CD14-positive monocyte (primary cell): ENCODE data around the gene TRA2B. TPM values are rescaled to one million over a fixed set of nuclear protein-coding genes. Genes with fewer than 3 reads are reported as not detected.

Source experiments
- DNase-seq, 3 donors: peaks; one replicate each; pipeline ENCODE4 v3.0.0-alpha.2; 2011 to 2022
- H2AFZ ChIP-seq: 2 replicates; pipeline ENCODE4 v1.6.0; 2012; ENCODE audit warnings: mild to moderate bottlenecking, low read depth, low read length, inconsistent platforms; ENCODE audit not compliant: insufficient read depth, poor library complexity, severe bottlenecking
- H3K27ac ChIP-seq, 2 donors: 1 replicate in 1 of 2; 2 replicates in 1 of 2; pipeline ENCODE4 v1.5.1; 2012 to 2013; ENCODE audit warnings: low read length in 2 of 2, control low read depth in 1 of 2, inconsistent platforms in 1 of 2, low read depth in 1 of 2, mild to moderate bottlenecking in 1 of 2
- H3K27me3 ChIP-seq, 2 donors: one replicate each; pipeline versions ENCODE4 v1.6.0 to v1.6.1; 2011 to 2013; ENCODE audit warnings: low read length in 2 of 2; ENCODE audit not compliant: control insufficient read depth in 2 of 2, insufficient read depth in 2 of 2
- H3K36me3 ChIP-seq, 2 donors: replicated peaks in 1 of 2; 1 replicate in 1 of 2; 2 replicates in 1 of 2; pipeline versions ENCODE4 v1.5.1 to v1.6.1; 2012 to 2013; ENCODE audit warnings: low read length in 2 of 2, control low read depth in 1 of 2, inconsistent platforms in 1 of 2, mild to moderate bottlenecking in 1 of 2; ENCODE audit not compliant: insufficient read depth in 2 of 2, control insufficient read depth in 1 of 2
- H3K4me1 ChIP-seq, 2 donors: 1 replicate in 1 of 2; 2 replicates in 1 of 2; pipeline versions ENCODE4 v1.5.1 to v1.6.1; 2012 to 2013; ENCODE audit warnings: low read length in 2 of 2, control low read depth in 1 of 2, inconsistent platforms in 1 of 2, mild to moderate bottlenecking in 1 of 2, moderate library complexity in 1 of 2; ENCODE audit not compliant: insufficient read depth in 2 of 2, control insufficient read depth in 1 of 2
- H3K4me2 ChIP-seq: replicated peaks from 2 replicates; pipeline ENCODE3; 2012; ENCODE audit warnings: low read length, moderate library complexity, mild to moderate bottlenecking; ENCODE audit not compliant: poor library complexity, severe bottlenecking; ENCODE audit errors: extremely low read depth
- H3K4me3 ChIP-seq, 3 experiments: fragments of 200-600 bp in 1 of 3; sonication (generic) in 1 of 3; replicated peaks in 1 of 3; 1 replicate in 2 of 3; 2 replicates in 1 of 3; pipeline ENCODE4 v1.5.1; 2011 to 2013; ENCODE audit warnings: low read length in 3 of 3, mild to moderate bottlenecking in 3 of 3, control low read depth in 2 of 3, low read depth in 2 of 3, inconsistent platforms in 1 of 3, moderate library complexity in 1 of 3
- H3K79me2 ChIP-seq: 2 replicates; pipeline ENCODE4 v1.6.0; 2012; ENCODE audit warnings: mild to moderate bottlenecking, control low read depth, inconsistent platforms, low read length, moderate library complexity; ENCODE audit not compliant: insufficient read depth
- H3K9ac ChIP-seq: 2 replicates; pipeline ENCODE4 v1.6.0; 2017; ENCODE audit warnings: low read length, mild to moderate bottlenecking; ENCODE audit not compliant: insufficient read depth, poor library complexity, severe bottlenecking
- H3K9me3 ChIP-seq, 2 donors: replicated peaks in 1 of 2; 1 replicate in 1 of 2; 2 replicates in 1 of 2; pipeline versions ENCODE4 v1.5.1 to v1.6.1; 2012 to 2013; ENCODE audit warnings: low read length in 2 of 2, control low read depth in 1 of 2; ENCODE audit not compliant: control insufficient read depth in 1 of 2, insufficient read depth in 1 of 2
- H4K20me1 ChIP-seq: 2 replicates; pipeline ENCODE4 v1.6.0; 2012; ENCODE audit warnings: mild to moderate bottlenecking, low read length, control low read depth, moderate library complexity; ENCODE audit not compliant: insufficient read depth
- H3K27ac Mint-ChIP-seq, 7 donors: one replicate each; pipeline ENCODE4 v1.8.0; 2020; ENCODE audit warnings: mild to moderate bottlenecking in 7 of 7, mixed read lengths in 7 of 7, moderate library complexity in 6 of 7, inconsistent platforms in 2 of 7
- H3K27me3 Mint-ChIP-seq, 3 donors: one replicate each; pipeline ENCODE4 v1.8.0; 2021 to 2022; ENCODE audit warnings: low read depth in 3 of 3, mild to moderate bottlenecking in 3 of 3, mixed read lengths in 3 of 3, moderate library complexity in 3 of 3, inconsistent platforms in 1 of 3
- H3K36me3 Mint-ChIP-seq, 2 donors: one replicate each; pipeline ENCODE4 v1.8.0; 2020; ENCODE audit warnings: mixed read lengths in 2 of 2, inconsistent platforms in 1 of 2, mild to moderate bottlenecking in 1 of 2
- H3K4me1 Mint-ChIP-seq: one replicate; pipeline ENCODE4 v1.8.0; 2020; ENCODE audit warnings: mild to moderate bottlenecking, mixed read lengths
- H3K4me3 Mint-ChIP-seq, 2 donors: one replicate each; pipeline ENCODE4 v1.8.0; 2020; ENCODE audit warnings: mild to moderate bottlenecking in 2 of 2, mixed read lengths in 2 of 2, moderate library complexity in 1 of 2
- H3K9me3 Mint-ChIP-seq, 7 donors: one replicate each; pipeline ENCODE4 v1.8.0; 2020 to 2022; ENCODE audit warnings: mixed read lengths in 7 of 7, mild to moderate bottlenecking in 6 of 7, moderate library complexity in 6 of 7, inconsistent platforms in 2 of 7
- WGBS: methylation state at CpG from one replicate; pipeline ENCODE4 v1.1.5; 2013; ENCODE audit warnings: missing lambda C conversion rate; ENCODE audit not compliant: insufficient coverage; 5-methylcytosine and 5-hydroxymethylcytosine counted together
- intact Hi-C, 2 donors: fragments of 100-400 bp; cut with micrococcal nuclease; formaldehyde crosslinking; loops; one replicate each; pipeline versions ENCODE4 v1.15.0 to v1.15.1; 2023
- polyA plus RNA-seq, 3 donors: library from polyadenylated mRNA; depleted of rRNA in 1 of 3; unstranded in 2 of 3; stranded (reverse) in 1 of 3; fragments of 300-500 nt in 2 of 3; fragments of >200 nt in 1 of 3; fragmentation: Illumina TruSeq in 2 of 3; gene quantifications; 1 replicate in 2 of 3; 2 replicates in 1 of 3; pipeline ENCODE4 v1.2.3, GENCODE V29; 2012 to 2021
- TF ChIP-seq, protein P1 (sequence below): fragments of 200-600 bp; IDR thresholded peaks from one replicate; pipeline ENCODE4 v1.8.0; 2022; ENCODE audit warnings: antibody characterized with exemption, mild to moderate bottlenecking

TRA2B gene
- polyA plus RNA-seq, 3 donors, result 99.9 to 507 (median 121) TPM

GRCh38 chr3:185960522-185961288, 22.9 kb upstream of the TRA2B start:
- intact Hi-C loops, result no loop called here
- Histone ChIP-seq H3K79me2 (no peaks in the 10 kb centered on the region), H3K27me3 (no peaks in the 10 kb centered on the region), H3K4me1 (peaks cover 21 to 24% of the 10 kb centered on the region in 2 donors), H3K4me2 (peak overlapping the region; percentile 64), H3K36me3 (no peaks in the 10 kb centered on the region), H3K9ac (peak overlapping the region; percentile 55), H4K20me1 (no peaks in the 10 kb centered on the region), H3K4me3 (peak overlapping the region in 1 of 3 experiments; percentile 61), H2AFZ (peak overlapping the region; percentile 63), H3K9me3 (peaks cover 0 to 3% of the 10 kb centered on the region in 2 donors), H3K27ac (peak overlapping the region; percentile 9 to 85)
- no peak for DNase-seq
- TF ChIP-seq, protein P1, sequence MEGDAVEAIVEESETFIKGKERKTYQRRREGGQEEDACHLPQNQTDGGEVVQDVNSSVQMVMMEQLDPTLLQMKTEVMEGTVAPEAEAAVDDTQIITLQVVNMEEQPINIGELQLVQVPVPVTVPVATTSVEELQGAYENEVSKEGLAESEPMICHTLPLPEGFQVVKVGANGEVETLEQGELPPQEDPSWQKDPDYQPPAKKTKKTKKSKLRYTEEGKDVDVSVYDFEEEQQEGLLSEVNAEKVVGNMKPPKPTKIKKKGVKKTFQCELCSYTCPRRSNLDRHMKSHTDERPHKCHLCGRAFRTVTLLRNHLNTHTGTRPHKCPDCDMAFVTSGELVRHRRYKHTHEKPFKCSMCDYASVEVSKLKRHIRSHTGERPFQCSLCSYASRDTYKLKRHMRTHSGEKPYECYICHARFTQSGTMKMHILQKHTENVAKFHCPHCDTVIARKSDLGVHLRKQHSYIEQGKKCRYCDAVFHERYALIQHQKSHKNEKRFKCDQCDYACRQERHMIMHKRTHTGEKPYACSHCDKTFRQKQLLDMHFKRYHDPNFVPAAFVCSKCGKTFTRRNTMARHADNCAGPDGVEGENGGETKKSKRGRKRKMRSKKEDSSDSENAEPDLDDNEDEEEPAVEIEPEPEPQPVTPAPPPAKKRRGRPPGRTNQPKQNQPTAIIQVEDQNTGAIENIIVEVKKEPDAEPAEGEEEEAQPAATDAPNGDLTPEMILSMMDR, result no peak
- Mint-ChIP-seq H3K27me3 (peaks cover 0 to 1% (median 0%) of the 10 kb centered on the region in 3 donors), H3K9me3 (peaks cover 0 to 14% (median 6%) of the 10 kb centered on the region in 7 donors), H3K4me1 (peaks cover 9% of the 10 kb centered on the region), H3K4me3 (no peak overlapping the region), H3K36me3 (no peaks in the 10 kb centered on the region), H3K27ac (no peak overlapping the region)
- WGBS, result 63% methylated on average over 2 of the region's 4 CpGs

DNA sequence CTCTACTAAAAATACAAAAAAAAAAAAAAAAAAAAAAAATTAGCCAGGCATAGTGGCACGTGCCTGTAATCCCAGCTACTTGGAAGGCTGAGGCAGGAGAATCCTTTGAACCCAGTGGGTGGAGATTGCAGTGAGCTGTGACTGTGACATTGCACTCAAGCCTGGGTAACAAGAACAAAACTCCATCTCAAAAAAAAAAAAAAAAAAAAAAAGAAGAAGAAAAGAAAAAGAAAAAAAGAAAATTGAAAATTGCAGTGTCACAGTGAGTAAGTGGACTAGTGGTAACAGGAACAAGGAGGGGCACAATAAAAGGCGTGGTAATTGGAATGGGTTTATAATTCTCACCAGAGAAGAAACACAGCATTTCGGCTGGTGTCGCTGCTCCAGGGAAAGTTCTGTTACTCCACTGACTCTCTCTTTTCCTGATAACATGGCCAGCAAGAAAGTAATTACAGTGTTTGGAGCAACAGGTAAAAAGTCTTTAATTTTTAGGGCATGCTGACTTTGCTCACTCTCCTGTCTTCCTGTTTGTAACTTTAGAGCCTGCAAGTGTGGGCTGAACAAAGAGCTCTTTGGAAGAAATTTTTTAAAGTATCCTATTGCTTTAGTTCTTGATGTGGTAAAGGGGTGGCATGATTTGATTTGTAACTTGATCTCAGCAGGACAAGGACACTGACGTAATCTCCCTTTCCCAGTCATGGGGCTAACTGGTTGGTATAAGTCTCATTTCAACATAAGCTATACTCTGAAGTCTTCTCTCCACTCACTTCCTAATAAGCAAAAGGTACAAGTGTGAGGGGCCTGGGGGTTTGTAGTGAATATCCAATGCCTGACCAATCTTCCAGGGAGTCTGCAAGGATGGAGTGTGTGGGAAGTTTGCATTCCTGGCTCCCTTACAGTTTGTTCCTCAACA, 22.1 kb upstream of the TRA2B start:
- Histone ChIP-seq H3K79me2 (no peaks in the 10 kb centered on the region), H3K9me3 (no peaks in the 10 kb centered on the region), H3K4me1 (peaks cover 21 to 24% of the 10 kb centered on the region in 2 donors), H2AFZ (peak overlapping the region; percentile 63), H3K27me3 (no peaks in the 10 kb centered on the region), H4K20me1 (no peaks in the 10 kb centered on the region), H3K36me3 (no peaks in the 10 kb centered on the region), H3K4me2 (peak overlapping the region; percentile 64), H3K4me3 (peak overlapping the region in 2 of 3 experiments; percentile 27 to 61), H3K9ac (peak overlapping the region; percentile 55), H3K27ac (peak overlapping the region; percentile 68 to 85)
- TF ChIP-seq, protein P1, result no peak
- peak; percentile 69 to 81 (median 74) for DNase-seq
- peak overlapping the region in 1 of 2 donors; percentile 40 for H3K4me3 Mint-ChIP-seq
- peaks cover 0 to 1% (median 0%) of the 10 kb centered on the region in 3 donors for H3K27me3 Mint-ChIP-seq
- intact Hi-C loops, result no loop called here
- H3K27ac Mint-ChIP-seq, result peak overlapping the region in 1 of 7 donors; percentile 89
- H3K36me3 Mint-ChIP-seq, result no peaks in the 10 kb centered on the region
- peaks cover 9% of the 10 kb centered on the region for H3K4me1 Mint-ChIP-seq
- no CpG with 5 or more reads among the region's 5 CpGs for WGBS
- peaks cover 0 to 6% (median 0%) of the 10 kb centered on the region in 7 donors for H3K9me3 Mint-ChIP-seq
